ENCODE results near the gene CADPS.

The CADPS gene

DNA sequence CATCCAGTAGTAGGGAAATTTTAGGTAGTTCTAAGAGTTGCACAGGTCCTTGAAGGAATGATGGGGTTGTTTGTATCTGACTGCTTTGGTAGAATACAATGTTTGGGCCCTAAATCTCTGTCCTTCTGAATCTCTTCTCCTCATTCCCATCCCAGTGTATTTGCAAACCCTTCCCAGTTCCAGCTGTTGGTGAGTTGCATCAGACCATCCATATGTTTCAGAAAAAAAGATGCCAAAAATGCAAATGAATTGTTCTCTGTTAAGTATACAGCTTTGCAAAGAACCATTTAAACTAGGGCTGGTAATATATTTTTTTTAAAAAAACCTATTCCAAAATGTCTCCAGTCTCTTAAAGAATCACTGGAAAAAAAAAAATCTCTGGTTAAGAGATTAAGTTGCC lies 251.0 kb downstream of the CADPS start:
- Histone ChIP-seq H3K9me3 (ENCODE audit: insufficient read depth, low read depth, low read length) (no peaks in the 10 kb centered on the region), H2AFZ (ENCODE audit: low read length) (no peak overlapping the region), H3K4me3 (ENCODE audit: low read length, poor library complexity, severe bottlenecking) (no peak overlapping the region), H3K9me2 (replicated peaks; ENCODE audit: low read depth, low read length) (no peaks in the 10 kb centered on the region), H3F3A (ENCODE audit: low read depth) (no peaks in the 10 kb centered on the region), H3K79me2 (ENCODE audit: insufficient read depth, low read length) (no peaks in the 10 kb centered on the region), H3K36me3 (ENCODE audit: insufficient read depth, low read length) (no peaks in the 10 kb centered on the region), H4K20me1 (ENCODE audit: insufficient read depth, low read length, poor library complexity, severe bottlenecking) (no peaks in the 10 kb centered on the region), H3K4me1 (ENCODE audit: insufficient read depth, low read length, poor library complexity, severe bottlenecking) (peaks cover 6% of the 10 kb centered on the region), H3K27me3 (ENCODE audit: insufficient read depth, low read length, poor library complexity, severe bottlenecking) (no peaks in the 10 kb centered on the region), H3K9ac (ENCODE audit: low read depth, low read length, poor library complexity, severe bottlenecking) (no peak overlapping the region), H3K4me2 (ENCODE audit: low read depth, low read length, poor library complexity, severe bottlenecking) (no peak overlapping the region)
- no peak for TF ChIP-seq EZH2phosphoT487 (IDR thresholded peaks at IDR 0.05; ENCODE audit: borderline replicate concordance)
- TF ChIP-seq, protein P1, sequence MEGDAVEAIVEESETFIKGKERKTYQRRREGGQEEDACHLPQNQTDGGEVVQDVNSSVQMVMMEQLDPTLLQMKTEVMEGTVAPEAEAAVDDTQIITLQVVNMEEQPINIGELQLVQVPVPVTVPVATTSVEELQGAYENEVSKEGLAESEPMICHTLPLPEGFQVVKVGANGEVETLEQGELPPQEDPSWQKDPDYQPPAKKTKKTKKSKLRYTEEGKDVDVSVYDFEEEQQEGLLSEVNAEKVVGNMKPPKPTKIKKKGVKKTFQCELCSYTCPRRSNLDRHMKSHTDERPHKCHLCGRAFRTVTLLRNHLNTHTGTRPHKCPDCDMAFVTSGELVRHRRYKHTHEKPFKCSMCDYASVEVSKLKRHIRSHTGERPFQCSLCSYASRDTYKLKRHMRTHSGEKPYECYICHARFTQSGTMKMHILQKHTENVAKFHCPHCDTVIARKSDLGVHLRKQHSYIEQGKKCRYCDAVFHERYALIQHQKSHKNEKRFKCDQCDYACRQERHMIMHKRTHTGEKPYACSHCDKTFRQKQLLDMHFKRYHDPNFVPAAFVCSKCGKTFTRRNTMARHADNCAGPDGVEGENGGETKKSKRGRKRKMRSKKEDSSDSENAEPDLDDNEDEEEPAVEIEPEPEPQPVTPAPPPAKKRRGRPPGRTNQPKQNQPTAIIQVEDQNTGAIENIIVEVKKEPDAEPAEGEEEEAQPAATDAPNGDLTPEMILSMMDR (conservative IDR thresholded peaks at IDR 0.05; ENCODE audit: low read length) = no peak

GRCh38 chr3:62622553-62623174 lies 252.6 kb downstream of the CADPS start:
- Histone ChIP-seq H3K9ac (ENCODE audit: low read depth, low read length, poor library complexity, severe bottlenecking) (no peak overlapping the region), H3K36me3 (ENCODE audit: insufficient read depth, low read length) (no peaks in the 10 kb centered on the region), H3K4me2 (ENCODE audit: low read depth, low read length, poor library complexity, severe bottlenecking) (no peak overlapping the region), H3K9me3 (ENCODE audit: insufficient read depth, low read depth, low read length) (no peaks in the 10 kb centered on the region), H3K27me3 (ENCODE audit: insufficient read depth, low read length, poor library complexity, severe bottlenecking) (no peaks in the 10 kb centered on the region), H3F3A (ENCODE audit: low read depth) (no peaks in the 10 kb centered on the region), H3K9me2 (replicated peaks; ENCODE audit: low read depth, low read length) (no peaks in the 10 kb centered on the region), H2AFZ (ENCODE audit: low read length) (no peak overlapping the region), H4K20me1 (ENCODE audit: insufficient read depth, low read length, poor library complexity, severe bottlenecking) (no peaks in the 10 kb centered on the region), H3K4me1 (ENCODE audit: insufficient read depth, low read length, poor library complexity, severe bottlenecking) (no peaks in the 10 kb centered on the region), H3K79me2 (ENCODE audit: insufficient read depth, low read length) (no peaks in the 10 kb centered on the region), H3K4me3 (ENCODE audit: low read length, poor library complexity, severe bottlenecking) (no peak overlapping the region)
- TF ChIP-seq, protein P1 (conservative IDR thresholded peaks at IDR 0.05; ENCODE audit: low read length) = peak; percentile 83
- TF ChIP-seq EZH2phosphoT487 (IDR thresholded peaks at IDR 0.05; ENCODE audit: borderline replicate concordance) = no peak

GRCh38 chr3:62621925-62622324 lies 253.3 kb downstream of the CADPS start:
- H3K9me2 ChIP-seq (replicated peaks; ENCODE audit: low read depth, low read length) = no peaks in the 10 kb centered on the region
- no peaks in the 10 kb centered on the region for H3K36me3 ChIP-seq (ENCODE audit: insufficient read depth, low read length)
- no peak overlapping the region for H3K4me3 ChIP-seq (ENCODE audit: low read length, poor library complexity, severe bottlenecking)
- no peaks in the 10 kb centered on the region for H3K27me3 ChIP-seq (ENCODE audit: insufficient read depth, low read length, poor library complexity, severe bottlenecking)
- H3K79me2 ChIP-seq (ENCODE audit: insufficient read depth, low read length) = no peaks in the 10 kb centered on the region
- no peak overlapping the region for H3K9ac ChIP-seq (ENCODE audit: low read depth, low read length, poor library complexity, severe bottlenecking)
- no peak overlapping the region for H3K4me2 ChIP-seq (ENCODE audit: low read depth, low read length, poor library complexity, severe bottlenecking)
- no peaks in the 10 kb centered on the region for H3F3A ChIP-seq (ENCODE audit: low read depth)
- no peaks in the 10 kb centered on the region for H4K20me1 ChIP-seq (ENCODE audit: insufficient read depth, low read length, poor library complexity, severe bottlenecking)
- no peaks in the 10 kb centered on the region for H3K9me3 ChIP-seq (ENCODE audit: insufficient read depth, low read depth, low read length)
- no peak overlapping the region for H2AFZ ChIP-seq (ENCODE audit: low read length)
- H3K4me1 ChIP-seq (ENCODE audit: insufficient read depth, low read length, poor library complexity, severe bottlenecking) = no peaks in the 10 kb centered on the region
- TF ChIP-seq, protein P1 (conservative IDR thresholded peaks at IDR 0.05; ENCODE audit: low read length) = no peak
- TF ChIP-seq EZH2phosphoT487 (IDR thresholded peaks at IDR 0.05; ENCODE audit: borderline replicate concordance) = no peak

All from Loucy (cell line).